ENCODE results near the gene SBSN.

DNA sequence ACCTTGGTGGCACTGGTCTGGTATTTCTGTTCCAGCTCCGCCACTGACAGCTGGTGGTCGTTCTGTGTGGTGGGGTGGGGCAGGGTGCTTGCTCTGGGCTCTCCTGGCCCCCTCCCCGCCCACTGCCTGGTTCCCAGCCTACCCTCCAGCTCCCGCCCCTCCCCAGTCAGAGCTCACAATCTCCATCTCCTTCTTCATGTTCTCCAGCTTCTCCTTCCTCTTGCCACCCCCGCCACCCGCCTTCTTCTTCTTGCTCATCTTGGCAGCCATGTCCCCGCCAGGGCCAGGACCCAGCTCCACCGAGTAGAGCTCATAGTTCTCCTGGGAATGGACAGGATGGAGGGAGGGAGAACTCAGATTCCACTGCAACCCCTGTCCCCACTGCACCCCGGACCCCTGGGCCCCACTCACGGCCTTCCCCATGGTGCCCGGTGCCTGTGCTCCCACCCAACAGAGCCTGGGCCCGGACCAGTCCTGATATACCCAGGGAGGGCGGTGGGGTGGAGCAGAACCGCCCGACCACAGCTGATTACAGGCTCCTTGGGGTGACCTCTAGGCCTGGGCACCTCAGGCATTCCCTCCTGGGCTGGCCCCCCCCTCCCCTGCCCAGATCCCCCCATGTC lies 35.2 kb upstream of the SBSN start, which contains the start of gene ATP4A:
- TF ChIP-seq POLR2A (IDR thresholded peaks at IDR 0.05; ENCODE audit: low read depth) (no peak), POLR2AphosphoS5 (IDR thresholded peaks at IDR 0.05) (no peak), EP300 (IDR thresholded peaks at IDR 0.05) (no peak)
- TF ChIP-seq, protein P1, sequence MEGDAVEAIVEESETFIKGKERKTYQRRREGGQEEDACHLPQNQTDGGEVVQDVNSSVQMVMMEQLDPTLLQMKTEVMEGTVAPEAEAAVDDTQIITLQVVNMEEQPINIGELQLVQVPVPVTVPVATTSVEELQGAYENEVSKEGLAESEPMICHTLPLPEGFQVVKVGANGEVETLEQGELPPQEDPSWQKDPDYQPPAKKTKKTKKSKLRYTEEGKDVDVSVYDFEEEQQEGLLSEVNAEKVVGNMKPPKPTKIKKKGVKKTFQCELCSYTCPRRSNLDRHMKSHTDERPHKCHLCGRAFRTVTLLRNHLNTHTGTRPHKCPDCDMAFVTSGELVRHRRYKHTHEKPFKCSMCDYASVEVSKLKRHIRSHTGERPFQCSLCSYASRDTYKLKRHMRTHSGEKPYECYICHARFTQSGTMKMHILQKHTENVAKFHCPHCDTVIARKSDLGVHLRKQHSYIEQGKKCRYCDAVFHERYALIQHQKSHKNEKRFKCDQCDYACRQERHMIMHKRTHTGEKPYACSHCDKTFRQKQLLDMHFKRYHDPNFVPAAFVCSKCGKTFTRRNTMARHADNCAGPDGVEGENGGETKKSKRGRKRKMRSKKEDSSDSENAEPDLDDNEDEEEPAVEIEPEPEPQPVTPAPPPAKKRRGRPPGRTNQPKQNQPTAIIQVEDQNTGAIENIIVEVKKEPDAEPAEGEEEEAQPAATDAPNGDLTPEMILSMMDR (IDR thresholded peaks at IDR 0.05), result no peak
